Hematopoietic multipotent progenitor cell treated with erythropoietin and hydrocortisone succinate and interleukin-3 and kit ligand, for 17 days (in vitro differentiated cells): Measurements from ENCODE around the gene HDHD5.
"Not testable (repeated sequence)": the region's sequence is repeated elsewhere in the genome, so short reads cannot be mapped to it uniquely, and the experiment has no call there.

Experiments used
- DNase-seq: peaks from one replicate; pipeline ENCODE4 v3.0.0-alpha.2; 2015; ENCODE audit warnings: low spot score

HDHD5 gene

GRCh38 chr22:17155941-17156340, 3.1 kb downstream of the HDHD5 start:
- DNase-seq, result no peak

GRCh38 chr22:17152971-17153370, 6.1 kb downstream of the HDHD5 start:
- DNase-seq, result no peak

- DNase-seq, result no peak
These were observed 6.7 kb downstream of the HDHD5 start for GRCh38 chr22:17152340-17152739.

GRCh38 chr22:17149076-17149815, 9.8 kb downstream of the HDHD5 start:
- DNase-seq, result no peak

- not testable (repeated sequence) for DNase-seq
These were observed 11.6 kb downstream of the HDHD5 start for GRCh38 chr22:17147458-17147857.

GRCh38 chr22:17145021-17145680, 13.9 kb downstream of the HDHD5 start:
- DNase-seq, result no peak

- DNase-seq, result no peak
These were observed 15.3 kb downstream of the HDHD5 start for GRCh38 chr22:17143826-17144225.

- no peak for DNase-seq
These were observed 16.0 kb downstream of the HDHD5 start for GRCh38 chr22:17143101-17143500.

GRCh38 chr22:17140826-17141766, 18.0 kb downstream of the HDHD5 start:
- DNase-seq, result no peak

GRCh38 chr22:17140022-17140421, 19.1 kb downstream of the HDHD5 start:
- no peak for DNase-seq

- no peak for DNase-seq
These were observed 20.6 kb downstream of the HDHD5 start for GRCh38 chr22:17138513-17138912.

GRCh38 chr22:17137861-17138425, 21.1 kb downstream of the HDHD5 start:
- DNase-seq, result no peak

GRCh38 chr22:17137170-17137569, 21.9 kb downstream of the HDHD5 start:
- no peak for DNase-seq

- DNase-seq, result no peak
These were observed 23.8 kb downstream of the HDHD5 start for GRCh38 chr22:17135153-17135760.

- no peak for DNase-seq
These were observed 25.9 kb downstream of the HDHD5 start for GRCh38 chr22:17133137-17133536.

- no peak for DNase-seq
These were observed 27.0 kb downstream of the HDHD5 start for GRCh38 chr22:17132112-17132511.

- DNase-seq, result no peak
These were observed 27.4 kb downstream of the HDHD5 start for GRCh38 chr22:17131686-17132085.

- no peak for DNase-seq
These were observed 28.9 kb downstream of the HDHD5 start for GRCh38 chr22:17130199-17130598.

- DNase-seq, result no peak
These were observed 37.6 kb downstream of the HDHD5 start, which contains the start of gene TMEM121B for GRCh38 chr22:17121233-17122195. Gene TMEM121B (minus strand): TSS chr22:17121360. CDS start chr22:17121127, 233 bp downstream.

- no peak for DNase-seq
These were observed 38.3 kb downstream of the HDHD5 start for GRCh38 chr22:17120711-17121232.
